ENCODE measurements around the gene ALDH16A1.

GRCh38 chr19:49515767-49516166 is 62.7 kb downstream of the ALDH16A1 start:
- TF ChIP-seq CTCF (conservative IDR thresholded peaks at IDR 0.05 in 1 of 2, IDR thresholded peaks at IDR 0.05 in 1 of 2; ENCODE audit: low read depth in 1 of 2, low read length in 2 of 2) = no peak
- TF ChIP-seq EZH2 (IDR thresholded peaks at IDR 0.05; ENCODE audit: low read length, missing control alignments) = no peak
